SK-N-SH treated with all-trans-retinoic acid at 6 μM for 48 hours (cell line): ENCODE results near the gene PSMA5.

Source experiments
- ATAC-seq: fragments of 200-7000 bp; cut with Tn5 transposase; 3 replicates; pipeline ENCODE4 v1.9.1; 2020; ENCODE audit warnings: mild to moderate bottlenecking, moderate library complexity
- BACH2 ChIP-seq: fragments of 250-450 bp; sonication (Bioruptor Pico); IDR thresholded peaks from 2 replicates; pipeline ENCODE4 v1.9.0; 2021; ENCODE audit warnings: mild to moderate bottlenecking, borderline replicate concordance
- CSDC2 ChIP-seq: fragments of 250-450 bp; sonication (Bioruptor Pico); IDR thresholded peaks from 2 replicates; pipeline ENCODE4 v1.5.0; 2020; ENCODE audit warnings: mild to moderate bottlenecking, moderate library complexity
- ESRRG ChIP-seq: fragments of 250-450 bp; sonication (Bioruptor Pico); IDR thresholded peaks from 2 replicates; pipeline ENCODE4 v1.6.1; 2021; ENCODE audit warnings: mild to moderate bottlenecking
- GLIS3 ChIP-seq: fragments of 250-450 bp; sonication (Bioruptor Pico); IDR thresholded peaks from 2 replicates; pipeline ENCODE4 v1.5.0; 2020; ENCODE audit warnings: mild to moderate bottlenecking, moderate library complexity
- ISL1 ChIP-seq: fragments of 250-450 bp; sonication (Bioruptor Pico); IDR thresholded peaks from 2 replicates; pipeline ENCODE4 v2.1.2; 2022; ENCODE audit warnings: mild to moderate bottlenecking, moderate library complexity
- OSR1 ChIP-seq: fragments of 250-450 bp; sonication (Bioruptor Pico); IDR thresholded peaks from 2 replicates; pipeline ENCODE4 v1.8.0; 2022; ENCODE audit warnings: moderate library complexity, mild to moderate bottlenecking, inconsistent platforms
- PATZ1 ChIP-seq: fragments of 250-450 bp; sonication (Bioruptor Pico); IDR thresholded peaks from 2 replicates; pipeline ENCODE4 v1.8.0; 2020; ENCODE audit warnings: mild to moderate bottlenecking, moderate library complexity, borderline replicate concordance
- PPARA ChIP-seq: fragments of 250-450 bp; sonication (Bioruptor Pico); IDR thresholded peaks from 2 replicates; pipeline ENCODE4 v1.5.0; 2020; ENCODE audit warnings: mild to moderate bottlenecking, borderline replicate concordance
- RARB ChIP-seq: fragments of 250-450 bp; sonication (Bioruptor Pico); IDR thresholded peaks from 2 replicates; pipeline ENCODE4 v1.8.0; 2021; ENCODE audit warnings: mild to moderate bottlenecking, moderate library complexity
- TCF4 ChIP-seq: fragments of 250-450 bp; sonication (Bioruptor Pico); IDR thresholded peaks from 2 replicates; pipeline ENCODE4 v1.8.0; 2021; ENCODE audit warnings: mild to moderate bottlenecking, moderate library complexity, borderline replicate concordance
- TOX ChIP-seq: fragments of 250-450 bp; sonication (Bioruptor Pico); IDR thresholded peaks from 2 replicates; pipeline ENCODE4 v1.8.0; 2021; ENCODE audit warnings: mild to moderate bottlenecking, moderate library complexity, borderline replicate concordance
- ZC3H10 ChIP-seq: fragments of 250-450 bp; sonication (Bioruptor Pico); IDR thresholded peaks from 2 replicates; pipeline ENCODE4 v1.5.1; 2021; ENCODE audit warnings: mild to moderate bottlenecking, moderate library complexity
- ZFP3 ChIP-seq: fragments of 250-450 bp; sonication (Bioruptor Pico); IDR thresholded peaks from 2 replicates; pipeline ENCODE4 v1.5.0; 2020; ENCODE audit warnings: mild to moderate bottlenecking, moderate library complexity
- ZFP30 ChIP-seq: fragments of 450-650 bp; formaldehyde crosslinking; IDR thresholded peaks from 2 replicates; pipeline ENCODE4 v1.5.0; 2022; ENCODE audit warnings: mild to moderate bottlenecking, moderate library complexity
- ZNF70 ChIP-seq: fragments of 450-650 bp; formaldehyde crosslinking; IDR thresholded peaks from 2 replicates; pipeline ENCODE4 v1.5.0; 2020; ENCODE audit warnings: mild to moderate bottlenecking, moderate library complexity
- ZNF8 ChIP-seq: fragments of 450-650 bp; formaldehyde crosslinking; IDR thresholded peaks from 2 replicates; pipeline ENCODE4 v1.5.0; 2020; ENCODE audit warnings: mild to moderate bottlenecking, moderate library complexity
- TF ChIP-seq, protein P1 (sequence below): fragments of 250-450 bp; sonication (Bioruptor Pico); IDR thresholded peaks from 2 replicates; pipeline ENCODE4 v1.5.1; 2021; ENCODE audit warnings: mild to moderate bottlenecking, moderate library complexity
- TF ChIP-seq, protein P2 (sequence below): fragments of 250-450 bp; sonication (Bioruptor Pico); IDR thresholded peaks from 2 replicates; pipeline ENCODE4 v1.8.0; 2021; ENCODE audit warnings: low read depth, mild to moderate bottlenecking, moderate library complexity, borderline replicate concordance
- TF ChIP-seq, protein P3 (sequence below): fragments of 250-450 bp; sonication (Bioruptor Pico); IDR thresholded peaks from 2 replicates; pipeline ENCODE4 v1.5.0; 2020; ENCODE audit warnings: mild to moderate bottlenecking, moderate library complexity
- TF ChIP-seq, protein P4 (sequence below): fragments of 250-450 bp; sonication (Bioruptor Pico); IDR thresholded peaks from 2 replicates; pipeline ENCODE4 v1.5.1; 2020; ENCODE audit warnings: low read depth, mild to moderate bottlenecking, moderate library complexity

Gene PSMA5

GRCh38 chr1:109454497-109455133 is 28.4 kb upstream of the PSMA5 start (continued):
- TF ChIP-seq CSDC2 (CRISPR knock-in tag) (no peak), BACH2 (CRISPR knock-in tag) (no peak)
- TF ChIP-seq, all 23 proteins: peak for 0

DNA sequence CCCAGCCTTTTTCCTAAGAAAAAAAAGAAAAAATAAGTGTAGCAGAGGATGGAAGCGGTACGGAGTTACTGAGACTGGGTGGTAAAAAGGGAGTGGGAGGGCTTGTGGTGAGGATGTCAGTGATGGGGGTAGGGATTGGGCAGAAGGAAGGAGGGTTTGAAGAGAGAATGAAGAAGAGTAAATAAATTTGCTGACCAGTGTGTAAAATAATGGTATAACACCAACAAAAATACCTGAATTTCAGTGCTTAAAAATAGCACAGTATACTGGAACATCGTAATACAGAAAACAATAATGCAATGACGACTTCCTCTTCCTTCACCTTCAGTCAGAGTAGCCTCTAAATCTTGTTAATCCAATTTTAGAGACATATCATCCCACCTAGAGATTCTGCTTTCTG is 21.3 kb upstream of the PSMA5 start:
- ATAC-seq: no peak
- TF ChIP-seq ZNF8 (CRISPR knock-in tag) (no peak), ZFP3 (no peak), TOX (no peak), PPARA (CRISPR knock-in tag) (no peak), ZFP30 (CRISPR knock-in tag) (no peak), CSDC2 (CRISPR knock-in tag) (no peak), PATZ1 (CRISPR knock-in tag) (no peak), RARB (CRISPR knock-in tag) (no peak), ISL1 (CRISPR knock-in tag) (no peak), OSR1 (no peak), BACH2 (CRISPR knock-in tag) (no peak), ZC3H10 (no peak), ESRRG (CRISPR knock-in tag) (no peak), TCF4 (CRISPR knock-in tag) (no peak), ZNF70 (no peak), GLIS3 (CRISPR knock-in tag) (no peak)
- TF ChIP-seq, protein P1, sequence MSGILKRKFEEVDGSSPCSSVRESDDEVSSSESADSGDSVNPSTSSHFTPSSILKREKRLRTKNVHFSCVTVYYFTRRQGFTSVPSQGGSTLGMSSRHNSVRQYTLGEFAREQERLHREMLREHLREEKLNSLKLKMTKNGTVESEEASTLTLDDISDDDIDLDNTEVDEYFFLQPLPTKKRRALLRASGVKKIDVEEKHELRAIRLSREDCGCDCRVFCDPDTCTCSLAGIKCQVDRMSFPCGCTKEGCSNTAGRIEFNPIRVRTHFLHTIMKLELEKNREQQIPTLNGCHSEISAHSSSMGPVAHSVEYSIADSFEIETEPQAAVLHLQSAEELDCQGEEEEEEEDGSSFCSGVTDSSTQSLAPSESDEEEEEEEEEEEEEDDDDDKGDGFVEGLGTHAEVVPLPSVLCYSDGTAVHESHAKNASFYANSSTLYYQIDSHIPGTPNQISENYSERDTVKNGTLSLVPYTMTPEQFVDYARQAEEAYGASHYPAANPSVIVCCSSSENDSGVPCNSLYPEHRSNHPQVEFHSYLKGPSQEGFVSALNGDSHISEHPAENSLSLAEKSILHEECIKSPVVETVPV (CRISPR knock-in tag): no peak
- TF ChIP-seq, protein P2, sequence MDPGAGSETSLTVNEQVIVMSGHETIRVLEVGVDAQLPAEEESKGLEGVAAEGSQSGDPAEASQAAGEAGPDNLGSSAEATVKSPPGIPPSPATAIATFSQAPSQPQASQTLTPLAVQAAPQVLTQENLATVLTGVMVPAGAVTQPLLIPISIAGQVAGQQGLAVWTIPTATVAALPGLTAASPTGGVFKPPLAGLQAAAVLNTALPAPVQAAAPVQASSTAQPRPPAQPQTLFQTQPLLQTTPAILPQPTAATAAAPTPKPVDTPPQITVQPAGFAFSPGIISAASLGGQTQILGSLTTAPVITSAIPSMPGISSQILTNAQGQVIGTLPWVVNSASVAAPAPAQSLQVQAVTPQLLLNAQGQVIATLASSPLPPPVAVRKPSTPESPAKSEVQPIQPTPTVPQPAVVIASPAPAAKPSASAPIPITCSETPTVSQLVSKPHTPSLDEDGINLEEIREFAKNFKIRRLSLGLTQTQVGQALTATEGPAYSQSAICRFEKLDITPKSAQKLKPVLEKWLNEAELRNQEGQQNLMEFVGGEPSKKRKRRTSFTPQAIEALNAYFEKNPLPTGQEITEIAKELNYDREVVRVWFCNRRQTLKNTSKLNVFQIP: no peak
- TF ChIP-seq, protein P3, sequence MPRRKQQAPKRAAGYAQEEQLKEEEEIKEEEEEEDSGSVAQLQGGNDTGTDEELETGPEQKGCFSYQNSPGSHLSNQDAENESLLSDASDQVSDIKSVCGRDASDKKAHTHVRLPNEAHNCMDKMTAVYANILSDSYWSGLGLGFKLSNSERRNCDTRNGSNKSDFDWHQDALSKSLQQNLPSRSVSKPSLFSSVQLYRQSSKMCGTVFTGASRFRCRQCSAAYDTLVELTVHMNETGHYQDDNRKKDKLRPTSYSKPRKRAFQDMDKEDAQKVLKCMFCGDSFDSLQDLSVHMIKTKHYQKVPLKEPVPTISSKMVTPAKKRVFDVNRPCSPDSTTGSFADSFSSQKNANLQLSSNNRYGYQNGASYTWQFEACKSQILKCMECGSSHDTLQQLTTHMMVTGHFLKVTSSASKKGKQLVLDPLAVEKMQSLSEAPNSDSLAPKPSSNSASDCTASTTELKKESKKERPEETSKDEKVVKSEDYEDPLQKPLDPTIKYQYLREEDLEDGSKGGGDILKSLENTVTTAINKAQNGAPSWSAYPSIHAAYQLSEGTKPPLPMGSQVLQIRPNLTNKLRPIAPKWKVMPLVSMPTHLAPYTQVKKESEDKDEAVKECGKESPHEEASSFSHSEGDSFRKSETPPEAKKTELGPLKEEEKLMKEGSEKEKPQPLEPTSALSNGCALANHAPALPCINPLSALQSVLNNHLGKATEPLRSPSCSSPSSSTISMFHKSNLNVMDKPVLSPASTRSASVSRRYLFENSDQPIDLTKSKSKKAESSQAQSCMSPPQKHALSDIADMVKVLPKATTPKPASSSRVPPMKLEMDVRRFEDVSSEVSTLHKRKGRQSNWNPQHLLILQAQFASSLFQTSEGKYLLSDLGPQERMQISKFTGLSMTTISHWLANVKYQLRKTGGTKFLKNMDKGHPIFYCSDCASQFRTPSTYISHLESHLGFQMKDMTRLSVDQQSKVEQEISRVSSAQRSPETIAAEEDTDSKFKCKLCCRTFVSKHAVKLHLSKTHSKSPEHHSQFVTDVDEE (CRISPR knock-in tag): no peak
- TF ChIP-seq, protein P4, sequence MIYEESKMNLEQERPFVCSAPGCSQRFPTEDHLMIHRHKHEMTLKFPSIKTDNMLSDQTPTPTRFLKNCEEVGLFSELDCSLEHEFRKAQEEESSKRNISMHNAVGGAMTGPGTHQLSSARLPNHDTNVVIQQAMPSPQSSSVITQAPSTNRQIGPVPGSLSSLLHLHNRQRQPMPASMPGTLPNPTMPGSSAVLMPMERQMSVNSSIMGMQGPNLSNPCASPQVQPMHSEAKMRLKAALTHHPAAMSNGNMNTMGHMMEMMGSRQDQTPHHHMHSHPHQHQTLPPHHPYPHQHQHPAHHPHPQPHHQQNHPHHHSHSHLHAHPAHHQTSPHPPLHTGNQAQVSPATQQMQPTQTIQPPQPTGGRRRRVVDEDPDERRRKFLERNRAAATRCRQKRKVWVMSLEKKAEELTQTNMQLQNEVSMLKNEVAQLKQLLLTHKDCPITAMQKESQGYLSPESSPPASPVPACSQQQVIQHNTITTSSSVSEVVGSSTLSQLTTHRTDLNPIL (CRISPR knock-in tag): no peak

DNA sequence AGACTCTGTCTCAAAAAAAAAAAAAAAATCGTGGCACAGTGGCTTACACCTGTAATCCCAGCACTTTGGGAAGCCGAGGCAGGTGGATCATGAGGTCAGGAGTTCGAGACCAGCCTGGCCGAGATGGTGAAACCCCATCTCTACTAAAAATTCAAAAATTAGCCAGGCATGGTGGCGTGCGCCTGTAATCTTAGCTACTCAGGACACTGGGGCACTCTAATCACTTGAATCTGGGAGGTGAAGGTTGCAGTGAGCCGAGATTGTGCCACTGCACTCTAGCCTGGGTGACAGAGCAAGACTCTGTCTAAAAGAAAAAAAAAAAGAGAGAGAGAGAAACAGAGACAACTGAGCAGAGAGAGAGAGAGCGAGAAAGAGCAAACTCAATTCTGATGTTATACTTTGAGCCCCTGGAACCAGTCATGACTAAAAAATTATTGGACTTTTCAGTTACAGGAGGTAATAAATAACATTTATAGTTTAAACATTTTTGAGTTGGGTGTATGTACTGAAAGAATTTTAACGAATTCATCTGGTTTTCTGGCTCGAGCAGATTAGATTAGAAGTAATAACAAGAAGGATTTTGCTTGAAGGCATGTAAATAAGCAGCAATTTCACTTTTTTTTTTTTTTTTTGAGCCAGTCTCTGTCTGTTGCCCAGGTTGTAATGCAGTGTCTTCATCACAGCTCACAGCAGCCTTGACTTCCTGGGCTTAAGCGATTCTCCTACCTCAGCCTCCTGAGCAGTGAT is 19.9 kb upstream of the PSMA5 start:
- TF ChIP-seq ISL1 (CRISPR knock-in tag) (peak; percentile 76), GLIS3 (CRISPR knock-in tag) (peak; percentile 58; the same call in 1 of the 2 replicates)
- ATAC-seq: peak; percentile 63
